GM08714 (cell line): Measurements from ENCODE around the gene GNAS-AS1.

ENCODE experiments used
- H3K4me3 ChIP-seq: fragments of 200-500 bp; sonication (Bioruptor generic); 2 replicates; pipeline ENCODE4 v1.5.1; 2014; ENCODE audit warnings: mild to moderate bottlenecking, low read length, inconsistent platforms
- ZNF274 ChIP-seq: IDR thresholded peaks from 2 replicates; pipeline ENCODE4 v1.6.1; 2012; ENCODE audit warnings: mild to moderate bottlenecking, low read depth, low read length

Gene GNAS-AS1

DNA sequence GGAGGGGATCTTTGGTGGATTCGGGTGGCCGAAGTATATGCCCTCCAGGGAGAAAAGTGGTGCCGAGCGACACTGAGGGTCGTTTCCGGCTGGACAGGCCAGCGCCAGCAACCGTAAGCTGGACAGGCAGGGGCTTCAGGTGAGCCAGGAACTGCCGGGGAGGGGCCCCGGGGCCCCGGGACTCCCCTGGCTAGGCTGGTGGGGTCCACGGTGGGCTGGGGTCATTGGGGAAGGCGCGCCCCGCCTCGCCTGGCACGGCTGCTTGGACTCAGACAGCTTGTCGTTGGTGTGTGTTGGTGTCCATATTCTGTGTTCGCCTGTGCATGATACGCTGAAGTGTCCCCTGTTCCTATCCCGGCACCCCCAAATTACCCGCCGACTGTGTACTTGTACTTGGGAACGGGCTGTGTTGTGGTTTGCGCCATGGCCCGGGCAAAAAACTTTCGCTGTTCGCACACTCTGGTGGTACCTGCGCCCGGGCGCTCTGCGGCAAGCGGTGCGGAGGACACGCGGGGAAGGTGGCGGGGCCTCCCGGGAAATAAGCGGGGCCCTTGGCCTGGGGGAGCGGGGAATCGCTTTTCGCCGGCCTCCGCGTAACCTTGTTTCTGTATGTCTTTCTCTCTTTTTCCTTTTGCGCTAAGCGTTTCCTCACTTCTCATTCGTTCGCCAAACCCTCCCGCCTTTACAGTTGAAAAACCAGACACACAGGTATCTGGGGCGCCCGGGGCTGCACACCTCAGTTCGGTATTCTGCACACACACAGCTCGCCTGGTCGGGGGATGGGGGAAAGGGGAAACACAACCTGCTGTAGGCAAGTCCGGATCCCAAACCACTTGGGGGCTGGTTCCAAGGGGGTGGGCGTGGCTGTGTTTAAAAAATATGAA, 5.0 kb upstream of the GNAS-AS1 start:
- no peak overlapping the region for H3K4me3 ChIP-seq
- no peak for TF ChIP-seq ZNF274

DNA sequence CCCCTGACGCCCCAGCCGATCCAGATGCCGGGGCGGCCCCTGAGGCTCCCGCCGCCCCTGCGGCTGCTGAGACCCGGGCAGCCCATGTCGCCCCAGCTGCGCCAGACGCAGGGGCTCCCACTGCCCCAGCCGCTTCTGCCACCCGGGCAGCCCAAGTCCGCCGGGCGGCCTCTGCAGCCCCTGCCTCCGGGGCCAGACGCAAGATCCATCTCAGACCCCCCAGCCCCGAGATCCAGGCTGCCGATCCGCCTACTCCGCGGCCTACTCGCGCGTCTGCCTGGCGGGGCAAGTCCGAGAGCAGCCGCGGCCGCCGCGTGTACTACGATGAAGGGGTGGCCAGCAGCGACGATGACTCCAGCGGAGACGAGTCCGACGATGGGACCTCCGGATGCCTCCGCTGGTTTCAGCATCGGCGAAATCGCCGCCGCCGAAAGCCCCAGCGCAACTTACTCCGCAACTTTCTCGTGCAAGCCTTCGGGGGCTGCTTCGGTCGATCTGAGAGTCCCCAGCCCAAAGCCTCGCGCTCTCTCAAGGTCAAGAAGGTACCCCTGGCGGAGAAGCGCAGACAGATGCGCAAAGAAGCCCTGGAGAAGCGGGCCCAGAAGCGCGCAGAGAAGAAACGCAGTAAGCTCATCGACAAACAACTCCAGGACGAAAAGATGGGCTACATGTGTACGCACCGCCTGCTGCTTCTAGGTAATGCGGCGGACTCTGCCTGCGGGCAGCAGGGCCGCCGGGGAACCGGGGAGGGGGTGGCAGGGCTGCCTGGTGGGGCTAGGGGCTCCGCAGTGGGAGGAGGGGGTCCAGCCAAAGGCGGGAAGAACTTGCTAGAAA, 4.2 kb upstream of the GNAS-AS1 start:
- no peak for TF ChIP-seq ZNF274
- no peak overlapping the region for H3K4me3 ChIP-seq

- no peak for TF ChIP-seq ZNF274
- H3K4me3 ChIP-seq = no peak overlapping the region
Measured at GRCh38 chr20:58853976-58854637, 3.4 kb upstream of the GNAS-AS1 start.

- H3K4me3 ChIP-seq = no peak overlapping the region
Measured at GRCh38 chr20:58853466-58853865, 2.8 kb upstream of the GNAS-AS1 start.

GRCh38 chr20:58852543-58853271, 2.0 kb upstream of the GNAS-AS1 start, which contains the start of gene GNAS:
Gene GNAS (plus strand): TSS chr20:58852716.
- peak within 1 kb of the TSS; percentile 77; the same call in 1 of the 2 replicates for H3K4me3 ChIP-seq
- no peak for TF ChIP-seq ZNF274

More at GRCh38 chr20:58853466-58853865, 2.8 kb upstream of the GNAS-AS1 start:
- TF ChIP-seq ZNF274 = no peak

GRCh38 chr20:58851969-58852458, 1.3 kb upstream of the GNAS-AS1 start:
- no peak for TF ChIP-seq ZNF274
- peak overlapping the region; percentile 77; the same call in 1 of the 2 replicates for H3K4me3 ChIP-seq

DNA sequence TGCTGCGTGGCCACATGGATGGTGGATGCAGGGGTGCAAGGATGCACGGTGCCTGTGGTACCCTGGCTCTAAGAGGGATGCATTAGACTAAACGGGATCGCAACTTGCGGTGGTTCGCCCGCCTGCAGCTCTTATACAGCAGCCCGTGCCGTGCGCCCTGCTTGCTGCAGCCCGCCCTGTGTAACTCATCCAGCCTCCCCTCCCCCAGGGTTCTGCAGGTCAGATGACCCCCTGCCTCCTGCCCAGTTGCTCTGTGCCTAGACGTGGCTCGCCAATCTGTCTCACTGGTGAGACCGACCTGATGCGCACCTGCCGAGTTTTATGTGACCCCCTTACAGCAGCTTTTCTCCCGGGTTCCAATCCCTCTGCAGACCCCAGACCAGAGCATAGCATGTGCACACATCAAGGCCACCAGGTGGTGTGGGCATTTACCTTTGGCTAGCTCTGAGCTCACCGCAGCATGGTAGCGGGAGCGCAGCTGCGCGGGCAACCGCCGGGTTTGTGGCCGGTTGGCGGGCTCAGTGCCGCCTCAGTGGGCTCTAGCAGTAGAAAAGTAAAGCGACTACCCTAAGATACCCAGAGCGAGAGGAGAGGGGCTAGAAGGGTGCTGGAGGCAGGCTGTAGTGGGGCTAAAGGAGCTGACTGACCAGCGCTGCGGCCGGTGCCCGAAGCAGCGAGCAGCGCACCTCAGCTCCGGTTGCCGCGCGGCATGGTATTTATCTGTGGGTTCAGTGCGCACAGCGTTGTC, 693 bp upstream of the GNAS-AS1 start:
- peak overlapping the region; percentile 77; the same call in 1 of the 2 replicates for H3K4me3 ChIP-seq
- TF ChIP-seq ZNF274 = no peak

GRCh38 chr20:58847463-58847862, 3.2 kb downstream of the GNAS-AS1 start:
- no peak overlapping the region for H3K4me3 ChIP-seq
- no peak for TF ChIP-seq ZNF274

DNA sequence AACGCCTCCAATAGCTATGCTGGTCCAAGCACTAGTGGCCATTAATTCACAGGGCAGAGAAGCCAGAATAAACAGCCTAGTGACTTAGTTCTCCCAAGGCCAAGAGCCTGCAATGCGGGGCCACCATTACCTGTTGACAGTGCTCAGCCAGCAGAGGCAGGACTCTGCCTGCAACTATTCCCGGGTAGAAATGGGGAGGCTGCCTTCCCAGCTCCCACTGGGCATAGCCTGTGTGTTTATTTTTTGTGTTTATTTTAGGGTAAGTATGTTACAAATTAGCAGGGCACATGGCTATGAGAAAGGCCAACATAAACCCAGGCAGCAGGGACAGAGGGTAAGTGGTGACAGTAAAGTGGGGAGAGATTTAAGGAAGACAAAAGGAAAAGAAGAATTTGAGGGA, 5.0 kb downstream of the GNAS-AS1 start:
- TF ChIP-seq ZNF274 = no peak
- H3K4me3 ChIP-seq = no peak overlapping the region

DNA sequence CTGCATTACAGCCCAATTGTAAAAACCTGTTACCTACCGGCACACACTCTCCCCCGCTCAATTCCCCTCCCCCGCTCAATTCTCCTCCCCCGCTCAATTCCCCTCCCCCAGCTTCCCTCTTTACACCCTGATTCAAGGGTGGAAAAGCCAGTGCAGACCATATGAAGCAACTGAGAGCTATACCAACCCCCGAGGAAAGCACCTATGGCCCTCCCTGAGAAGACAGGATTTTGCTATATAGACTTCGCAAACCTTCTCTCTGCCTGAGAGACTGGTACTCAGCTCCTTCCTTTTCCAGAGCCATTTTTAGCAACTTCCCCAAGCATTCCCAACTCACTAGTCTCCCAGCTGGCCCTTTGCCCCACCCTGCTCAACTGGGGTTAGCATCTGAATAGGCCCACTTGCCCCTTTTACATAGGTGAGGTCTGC, 7.6 kb downstream of the GNAS-AS1 start:
- no peak overlapping the region for H3K4me3 ChIP-seq
- TF ChIP-seq ZNF274 = no peak

- TF ChIP-seq ZNF274 = no peak
- H3K4me3 ChIP-seq = no peak overlapping the region
Measured at GRCh38 chr20:58842276-58842675, 8.4 kb downstream of the GNAS-AS1 start.

GRCh38 chr20:58841539-58842264, 9.0 kb downstream of the GNAS-AS1 start:
- TF ChIP-seq ZNF274 = no peak

More at GRCh38 chr20:58841539-58842264, 9.0 kb downstream of the GNAS-AS1 start:
- no peak overlapping the region for H3K4me3 ChIP-seq
